HG02763 (cell line): ENCODE measurements around the gene ATP2B1.
A peak's percentile ranks its signal among the peaks of the same experiment; 100 is the strongest.

Experiments used
- ATAC-seq: cut with Tn5 transposase; IDR thresholded peaks from one replicate; pipeline ENCODE4 v1.9.1; 2021; ENCODE audit warnings: mild to moderate bottlenecking, moderate library complexity; ENCODE audit not compliant: unreplicated experiment

Gene ATP2B1

DNA sequence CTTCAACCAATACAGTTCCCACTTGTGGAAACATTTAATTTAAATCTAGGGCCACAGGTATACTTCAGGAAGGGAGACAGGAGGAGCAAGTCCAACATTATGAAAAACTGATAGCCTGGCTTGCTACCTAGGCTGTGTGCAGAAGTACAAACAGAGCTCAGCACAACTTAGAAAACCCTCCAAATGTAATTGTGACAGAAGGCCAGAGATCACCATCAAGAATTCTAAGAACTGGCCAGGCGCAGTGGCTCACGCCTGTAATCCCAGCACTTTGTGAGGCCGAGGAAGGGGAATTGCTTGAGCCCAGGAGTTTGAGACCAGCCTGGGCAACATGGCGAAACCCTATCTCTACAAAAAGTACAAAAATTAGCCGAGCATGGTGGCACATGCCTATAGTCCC, 14.1 kb downstream of the ATP2B1 start:
- ATAC-seq: no peak

DNA sequence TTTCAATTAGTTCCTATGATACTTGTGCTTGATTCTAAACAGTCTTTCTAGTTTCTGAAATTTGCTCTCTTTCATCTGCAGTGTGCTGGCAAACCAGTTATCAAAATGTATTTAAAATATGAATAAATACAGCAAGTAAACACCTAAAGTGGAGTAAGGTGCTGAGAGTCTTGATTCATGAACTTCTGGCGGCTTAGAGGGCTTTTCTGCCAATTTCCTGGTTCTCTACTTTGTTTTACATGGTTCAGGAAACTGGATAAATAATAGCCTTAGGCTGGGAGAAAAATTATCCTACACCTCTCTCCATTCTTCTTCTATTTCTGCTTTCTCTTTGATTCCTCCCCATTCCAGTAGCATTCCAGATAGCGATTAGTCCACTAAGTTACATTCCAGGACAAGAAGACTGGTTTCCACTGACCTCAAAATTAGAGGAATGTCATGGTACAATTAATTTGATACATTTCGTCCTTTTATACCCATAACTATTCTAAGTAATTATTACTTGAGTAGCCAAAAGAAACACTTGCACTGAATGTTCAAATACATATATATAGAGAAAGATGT, 14.9 kb downstream of the ATP2B1 start:
- no peak for ATAC-seq

DNA sequence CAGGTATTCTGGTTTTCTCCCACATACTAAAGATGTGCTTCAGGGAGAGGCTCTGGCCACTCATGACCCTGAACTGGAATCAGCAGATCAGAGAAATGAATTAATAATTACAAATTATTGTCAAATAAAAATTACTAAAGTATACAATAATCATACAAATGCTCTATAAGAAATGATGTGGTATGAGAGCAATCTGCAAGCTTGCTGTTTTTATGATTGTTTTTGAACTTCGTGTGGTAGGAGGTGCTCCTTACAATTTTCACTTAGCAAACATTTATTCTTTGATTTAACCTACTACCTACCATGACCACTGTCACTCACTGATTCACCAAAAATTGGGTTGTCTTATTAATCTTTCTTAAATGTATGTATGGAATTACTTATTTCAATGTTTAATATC, 16.2 kb downstream of the ATP2B1 start:
- ATAC-seq: no peak

GRCh38 chr12:89691659-89692058, 17.0 kb downstream of the ATP2B1 start:
- no peak for ATAC-seq

DNA sequence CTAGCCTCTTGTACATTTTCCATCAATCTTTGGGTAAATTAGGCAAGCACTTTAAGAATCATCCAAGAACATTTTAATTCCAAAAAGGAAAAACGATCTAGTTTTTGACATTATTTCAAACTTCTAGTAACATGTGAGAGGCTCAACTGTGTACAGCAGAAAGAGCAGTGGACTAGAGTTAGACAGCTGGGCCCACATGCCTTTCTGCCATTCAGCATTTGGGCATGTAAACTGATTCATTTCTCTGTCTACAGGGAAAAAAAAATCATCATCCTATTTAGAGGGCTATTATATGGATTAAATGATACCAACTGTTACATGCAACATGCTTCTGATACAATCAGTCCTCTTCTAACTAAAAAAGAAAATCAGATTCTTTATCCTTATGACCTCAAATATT, 17.7 kb downstream of the ATP2B1 start:
- no peak for ATAC-seq

- ATAC-seq: no peak
Observed at GRCh38 chr12:89689306-89689705, 19.3 kb downstream of the ATP2B1 start.

GRCh38 chr12:89686311-89686710, 22.3 kb downstream of the ATP2B1 start:
- no peak for ATAC-seq

DNA sequence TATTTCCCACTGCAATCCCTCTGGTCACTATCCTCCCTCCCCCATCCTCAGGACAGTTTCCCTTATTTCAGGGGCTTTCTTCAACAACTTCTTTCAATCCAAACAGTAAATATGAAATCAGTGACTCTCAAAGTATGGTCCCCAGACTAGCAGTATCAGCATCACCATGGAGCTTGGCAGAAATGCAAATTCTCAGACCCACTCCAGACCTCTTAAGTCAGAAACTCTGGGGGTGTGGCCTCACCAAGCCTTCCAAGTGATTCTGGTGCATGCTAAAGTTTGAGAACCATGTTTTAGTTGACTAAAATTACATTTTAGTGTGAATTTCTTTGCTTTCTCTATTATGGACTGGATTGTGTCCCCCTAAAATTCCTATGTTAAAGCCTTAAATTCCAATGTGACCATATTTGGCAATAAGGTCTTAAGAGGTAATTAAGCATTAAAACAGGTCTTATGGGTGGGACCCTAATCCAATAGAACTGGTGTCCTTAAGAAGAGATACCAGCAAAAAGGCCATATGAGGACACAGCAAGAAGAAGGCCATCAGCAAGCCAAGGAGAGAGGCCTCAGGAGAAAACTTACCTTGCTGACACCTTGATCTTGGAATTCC, 23.2 kb downstream of the ATP2B1 start:
- ATAC-seq: no peak

DNA sequence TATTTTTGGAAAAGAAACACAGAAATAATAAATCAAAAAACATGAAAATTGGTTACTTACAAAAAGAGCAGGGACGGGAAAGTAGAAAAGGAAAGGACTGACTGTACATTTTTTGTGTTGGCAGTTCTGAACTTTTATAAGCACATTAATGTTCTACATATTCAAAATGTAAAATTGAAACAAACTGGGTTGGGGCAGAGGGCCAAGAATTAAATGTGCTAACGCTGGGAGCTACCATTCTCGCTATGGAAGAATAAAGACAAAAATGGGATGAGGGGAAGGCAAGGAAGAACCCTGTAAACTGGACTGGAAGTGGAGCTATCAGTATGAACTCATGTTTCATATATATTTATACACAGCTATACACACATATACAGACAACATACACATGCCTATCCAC, 24.5 kb downstream of the ATP2B1 start:
- ATAC-seq: no peak

GRCh38 chr12:89682284-89682683, 26.4 kb downstream of the ATP2B1 start:
- no peak for ATAC-seq

DNA sequence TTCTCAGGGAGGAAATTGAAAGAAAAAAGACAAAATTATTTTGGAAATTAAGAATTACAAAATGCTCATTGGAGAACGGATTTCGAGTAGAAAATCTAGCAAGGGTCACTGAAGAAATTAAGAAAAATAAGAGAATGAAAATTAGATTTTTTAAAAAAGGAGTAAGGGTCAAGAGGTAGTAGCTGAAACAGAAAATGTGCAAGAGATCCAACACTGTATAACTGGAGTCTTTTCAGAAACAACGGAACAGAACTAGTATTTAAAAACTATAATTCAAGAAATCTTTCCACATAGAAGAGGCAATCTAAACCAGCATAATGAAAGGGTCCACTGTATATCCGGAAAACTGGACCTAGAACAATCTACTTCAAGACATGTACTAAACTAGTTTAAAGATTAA, 28.2 kb downstream of the ATP2B1 start:
- ATAC-seq: no peak

DNA sequence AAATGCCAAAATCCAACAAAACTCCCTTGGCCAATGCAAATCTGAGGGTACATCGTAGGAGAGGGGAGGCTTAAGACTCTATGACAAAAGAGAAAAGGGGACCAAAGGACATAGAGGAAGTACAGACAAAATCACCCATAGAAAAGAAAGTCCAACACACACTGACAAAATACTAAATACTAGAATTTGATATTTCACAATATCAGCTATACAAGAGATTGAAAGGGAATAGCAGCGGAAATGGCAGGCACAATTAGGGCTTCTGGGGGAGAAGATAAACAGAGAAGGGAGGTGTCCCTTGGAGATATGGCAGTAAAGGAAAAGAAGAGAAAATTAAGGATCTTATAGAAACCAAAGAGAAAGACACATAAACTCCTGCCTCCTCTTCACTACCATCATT, 29.0 kb downstream of the ATP2B1 start:
- no peak for ATAC-seq

- no peak for ATAC-seq
Observed at GRCh38 chr12:89678225-89678624, 30.4 kb downstream of the ATP2B1 start.

DNA sequence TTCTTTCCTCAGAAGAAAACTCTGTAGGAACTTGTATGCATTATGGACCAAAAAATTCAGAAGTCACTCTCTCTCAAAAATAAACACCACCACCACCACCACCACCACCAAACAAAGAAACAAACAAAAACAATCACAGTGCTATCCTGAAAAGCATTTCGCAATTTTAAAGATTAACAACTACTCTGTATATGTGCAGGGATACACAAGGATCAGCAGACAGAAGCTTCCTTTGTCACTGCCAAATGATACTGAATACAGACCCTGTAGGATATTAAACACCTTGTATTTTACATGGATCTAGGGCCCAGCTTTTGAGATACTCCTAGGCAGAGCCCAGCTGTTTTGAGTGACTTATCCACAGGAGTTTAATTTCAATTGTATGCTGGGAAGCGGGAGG, 31.7 kb downstream of the ATP2B1 start:
- ATAC-seq: no peak

DNA sequence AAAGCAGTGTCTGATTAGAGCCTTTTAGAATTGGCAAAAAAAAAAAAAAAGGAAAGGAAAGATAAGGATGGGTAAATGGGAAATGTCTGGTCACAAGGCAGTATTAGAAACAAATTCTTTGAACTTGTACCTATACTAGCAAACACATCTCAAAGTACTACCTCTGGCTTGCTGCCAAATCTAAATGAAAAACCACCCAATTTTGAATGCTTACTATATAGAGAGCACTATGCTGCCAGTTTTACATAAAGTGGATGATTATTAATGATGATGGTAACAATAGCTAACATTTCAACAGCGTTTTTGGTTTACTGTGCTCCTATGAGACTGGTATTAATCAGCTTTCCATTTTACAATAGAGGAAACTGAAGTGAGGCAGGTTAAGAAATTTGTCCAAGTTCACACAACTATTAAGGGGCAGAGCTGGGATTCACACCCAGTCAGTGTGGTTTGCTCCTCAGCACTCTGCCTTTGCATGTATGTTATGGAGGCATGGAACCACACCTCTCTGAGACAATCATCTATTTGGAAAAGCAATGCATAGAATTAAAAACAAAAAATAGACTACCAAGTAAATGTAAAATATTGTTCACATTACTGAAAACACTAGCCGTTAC, 34.2 kb downstream of the ATP2B1 start:
- no peak for ATAC-seq

GRCh38 chr12:89673603-89674002, 35.0 kb downstream of the ATP2B1 start:
- no peak for ATAC-seq

DNA sequence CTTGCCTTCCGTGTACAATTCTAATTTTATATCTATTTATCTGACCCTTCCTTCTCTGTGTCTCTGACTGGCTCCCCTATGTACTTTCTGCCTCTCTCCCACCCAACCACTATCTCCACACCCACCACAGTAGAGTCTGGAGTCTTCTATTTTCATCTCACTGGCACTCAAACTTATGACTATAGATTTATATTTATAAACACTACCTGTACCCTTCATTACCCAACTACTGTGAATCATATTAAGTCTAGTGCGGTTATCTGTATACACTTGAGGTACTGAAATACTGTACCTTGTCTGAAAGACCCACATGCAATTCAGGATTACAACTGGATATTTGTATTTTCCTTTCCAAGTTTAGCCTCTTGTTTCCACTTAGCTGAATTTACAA, 36.1 kb downstream of the ATP2B1 start:
- ATAC-seq: no peak

GRCh38 chr12:89671469-89671868, 37.2 kb downstream of the ATP2B1 start:
- ATAC-seq: no peak

- ATAC-seq: no peak
Observed at GRCh38 chr12:89669197-89669596, 39.4 kb downstream of the ATP2B1 start.

DNA sequence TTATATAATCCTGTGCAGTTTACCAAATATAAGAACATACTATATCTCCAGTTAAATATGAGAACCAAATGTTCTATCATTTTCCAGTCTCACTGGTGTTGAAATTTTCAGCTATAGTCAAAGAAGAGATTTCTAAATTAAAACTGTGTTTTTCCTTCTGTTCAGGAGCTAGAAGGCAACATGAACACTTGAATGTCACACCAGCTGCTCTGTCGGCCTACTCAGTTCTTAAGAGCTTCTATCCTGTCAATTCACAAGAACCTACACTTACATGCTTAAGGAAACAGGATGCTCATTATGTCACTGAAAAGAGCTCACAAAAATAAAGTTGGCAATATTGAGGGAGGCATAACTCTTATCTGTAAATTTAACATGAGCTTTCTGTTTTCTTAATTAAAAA, 43.1 kb downstream of the ATP2B1 start:
- no peak for ATAC-seq

GRCh38 chr12:89664441-89664840, 44.2 kb downstream of the ATP2B1 start:
- ATAC-seq: no peak

GRCh38 chr12:89663577-89664357, 44.9 kb downstream of the ATP2B1 start:
- ATAC-seq: peak; percentile 67
